Measurements from ENCODE around the gene NBAS. TPM values are rescaled to one million over a fixed set of nuclear protein-coding genes. Genes with fewer than 3 reads are reported as not detected.

NBAS gene
- total and polyA plus RNA-seq, 12 donors: 26.4 to 79.1 (median 56.3) TPM

DNA sequence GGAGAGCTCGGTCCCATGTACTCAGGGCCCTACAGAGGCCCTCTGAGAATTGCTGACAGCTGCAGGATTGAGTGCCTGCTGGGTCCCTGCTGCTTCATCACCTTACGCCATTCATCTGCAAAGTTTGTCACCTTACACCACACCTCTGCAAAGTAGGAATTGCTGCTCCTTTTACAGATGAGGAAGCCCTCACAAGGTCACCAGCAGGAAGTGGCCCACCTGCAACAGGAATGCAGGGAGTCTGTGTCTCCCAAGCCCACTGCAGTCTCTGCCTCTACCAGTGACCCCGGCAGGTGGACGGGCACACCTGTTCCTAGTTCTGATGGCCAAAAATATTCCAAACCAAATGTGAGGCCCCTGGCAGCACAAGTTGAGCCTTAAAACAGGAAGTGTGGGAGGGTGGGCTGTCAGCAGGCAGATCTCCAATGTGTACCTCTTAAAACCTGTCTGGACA lies 441.4 kb downstream of the NBAS start:
- TF ChIP-seq, protein P1, sequence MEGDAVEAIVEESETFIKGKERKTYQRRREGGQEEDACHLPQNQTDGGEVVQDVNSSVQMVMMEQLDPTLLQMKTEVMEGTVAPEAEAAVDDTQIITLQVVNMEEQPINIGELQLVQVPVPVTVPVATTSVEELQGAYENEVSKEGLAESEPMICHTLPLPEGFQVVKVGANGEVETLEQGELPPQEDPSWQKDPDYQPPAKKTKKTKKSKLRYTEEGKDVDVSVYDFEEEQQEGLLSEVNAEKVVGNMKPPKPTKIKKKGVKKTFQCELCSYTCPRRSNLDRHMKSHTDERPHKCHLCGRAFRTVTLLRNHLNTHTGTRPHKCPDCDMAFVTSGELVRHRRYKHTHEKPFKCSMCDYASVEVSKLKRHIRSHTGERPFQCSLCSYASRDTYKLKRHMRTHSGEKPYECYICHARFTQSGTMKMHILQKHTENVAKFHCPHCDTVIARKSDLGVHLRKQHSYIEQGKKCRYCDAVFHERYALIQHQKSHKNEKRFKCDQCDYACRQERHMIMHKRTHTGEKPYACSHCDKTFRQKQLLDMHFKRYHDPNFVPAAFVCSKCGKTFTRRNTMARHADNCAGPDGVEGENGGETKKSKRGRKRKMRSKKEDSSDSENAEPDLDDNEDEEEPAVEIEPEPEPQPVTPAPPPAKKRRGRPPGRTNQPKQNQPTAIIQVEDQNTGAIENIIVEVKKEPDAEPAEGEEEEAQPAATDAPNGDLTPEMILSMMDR (IDR thresholded peaks at IDR 0.05): no peak
- H3K27ac ChIP-seq: no peak overlapping the region
- no peak for ATAC-seq
- H3K4me3 ChIP-seq: no peak overlapping the region
- no peaks in the 10 kb centered on the region for H3K27me3 ChIP-seq
- H3K4me1 ChIP-seq: no peaks in the 10 kb centered on the region
- WGBS, 2 donors: 67 to 70% methylated on average over 4 of the region's 4 CpGs
- intact Hi-C loops (cut with DNase I): no loop called here
- no peaks in the 10 kb centered on the region for H3K36me3 ChIP-seq
- peaks cover 0 to 17% (median 0%) of the 10 kb centered on the region in 11 donors for H3K9me3 ChIP-seq
- no peak for DNase-seq

DNA sequence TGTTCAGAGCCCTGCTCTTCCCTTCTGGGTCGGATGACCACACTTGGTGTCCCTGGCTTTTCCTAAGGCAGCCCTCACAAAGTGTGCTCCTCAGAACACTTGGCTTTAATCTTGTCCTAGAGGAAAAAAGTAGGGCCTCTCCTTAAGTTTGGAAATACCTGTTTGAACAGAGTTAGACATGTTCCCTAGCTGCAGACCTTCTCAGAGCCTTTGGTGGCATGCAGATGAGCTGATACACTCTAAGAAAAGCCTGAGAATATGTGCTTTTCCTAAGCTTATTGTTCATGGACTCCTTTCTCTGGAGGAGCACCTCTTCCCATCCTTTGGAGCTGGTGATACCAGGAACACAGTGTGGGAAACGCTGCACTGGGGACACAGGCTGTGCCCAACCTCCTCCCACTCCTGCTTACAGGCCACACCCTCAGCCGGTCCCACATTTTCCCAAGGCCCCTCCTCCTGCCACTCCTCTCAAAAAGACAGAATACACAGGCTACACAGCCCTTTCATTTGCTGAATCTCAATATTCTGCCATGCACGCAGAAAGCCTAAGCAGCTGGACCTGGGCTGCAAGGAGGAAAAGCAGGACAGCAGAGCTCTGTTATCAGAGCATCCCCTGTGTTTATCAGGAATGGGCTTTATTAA lies 443.6 kb downstream of the NBAS start:
- intact Hi-C loops (cut with DNase I): no loop called here
- Histone ChIP-seq H3K27me3 (no peaks in the 10 kb centered on the region), H3K9me3 (peaks cover 0 to 31% (median 4%) of the 10 kb centered on the region in 11 donors), H3K27ac (no peak overlapping the region), H3K36me3 (no peaks in the 10 kb centered on the region), H3K4me3 (no peak overlapping the region), H3K4me1 (no peaks in the 10 kb centered on the region)
- ATAC-seq: no peak
- no peak for DNase-seq
- WGBS, 2 donors: 55 to 56% methylated on average over 4 of the region's 4 CpGs
- TF ChIP-seq, protein P1 (IDR thresholded peaks at IDR 0.05): no peak

Other genes starting within 250 kb of the NBAS start
- gene DDX1, start 30.5 kb upstream of the NBAS start, total RNA-seq: 100 to 1,000 TPM; 104 to 183 (median 167) TPM
- 10 to 100 TPM; 80.1 to 90.3 TPM for gene DDX1, start 30.5 kb upstream of the NBAS start, polyA plus RNA-seq

All from heart right ventricle (tissue), 16 donors.